Activated gamma-delta T cell treated with Interleukin-2 at 50 U/mL for 16 hours (primary cell): Measurements from ENCODE around the gene GPC4.

Experiments
- DNase-seq: peaks from one replicate; pipeline ENCODE4 v3.0.0-alpha.2; 2020

GPC4 gene

DNA sequence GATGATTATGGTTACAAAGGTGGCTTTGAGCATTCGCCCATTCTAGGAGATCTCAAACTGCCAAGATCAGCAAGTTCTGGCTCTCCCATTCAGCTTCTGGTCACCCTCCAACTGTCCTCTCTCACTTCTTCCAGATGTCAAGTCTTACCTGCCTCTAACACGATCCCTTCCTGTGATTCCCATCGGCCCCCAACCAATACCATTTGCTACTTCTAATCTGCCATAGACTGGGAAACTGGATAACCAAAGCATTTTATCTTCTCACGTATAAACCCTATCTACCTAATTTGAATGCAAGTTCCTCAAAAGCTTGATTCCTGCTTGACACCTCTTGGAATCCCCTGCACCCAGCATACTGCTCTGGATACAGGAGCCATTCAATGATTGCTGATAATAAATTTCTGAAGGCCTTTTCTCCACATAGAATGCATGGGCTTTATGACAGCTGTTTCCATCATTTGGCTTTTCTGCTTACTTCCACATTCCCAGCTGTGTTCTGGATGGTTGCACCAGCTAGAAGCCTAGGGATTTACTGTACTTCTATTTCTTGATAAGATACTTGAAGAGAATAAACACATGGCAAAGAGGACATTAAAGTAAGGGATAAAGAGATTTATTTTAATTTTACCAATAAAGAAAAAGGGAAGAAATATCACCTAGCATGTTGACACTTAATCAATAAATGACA is 9.6 kb downstream of the GPC4 start:
- no peak for DNase-seq

DNA sequence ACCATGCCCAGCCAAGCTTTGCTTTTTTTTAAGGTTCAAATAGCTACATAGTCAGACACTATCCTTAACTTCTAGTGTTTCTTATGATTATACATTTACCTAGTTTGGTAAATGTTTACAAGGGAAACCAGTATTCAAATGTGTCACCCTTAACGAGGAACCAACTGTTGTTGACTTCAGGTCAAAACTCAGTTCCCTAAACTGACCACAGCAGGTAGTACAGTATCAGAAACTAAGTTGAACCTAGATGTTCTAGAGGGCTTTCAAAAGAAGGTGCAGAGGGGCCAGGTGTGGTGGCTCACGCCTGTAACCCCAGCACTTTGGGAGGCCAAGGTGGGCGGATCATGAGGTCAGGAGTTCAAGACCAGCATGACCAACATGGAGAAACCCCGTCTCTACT is 11.3 kb downstream of the GPC4 start:
- DNase-seq = no peak

DNA sequence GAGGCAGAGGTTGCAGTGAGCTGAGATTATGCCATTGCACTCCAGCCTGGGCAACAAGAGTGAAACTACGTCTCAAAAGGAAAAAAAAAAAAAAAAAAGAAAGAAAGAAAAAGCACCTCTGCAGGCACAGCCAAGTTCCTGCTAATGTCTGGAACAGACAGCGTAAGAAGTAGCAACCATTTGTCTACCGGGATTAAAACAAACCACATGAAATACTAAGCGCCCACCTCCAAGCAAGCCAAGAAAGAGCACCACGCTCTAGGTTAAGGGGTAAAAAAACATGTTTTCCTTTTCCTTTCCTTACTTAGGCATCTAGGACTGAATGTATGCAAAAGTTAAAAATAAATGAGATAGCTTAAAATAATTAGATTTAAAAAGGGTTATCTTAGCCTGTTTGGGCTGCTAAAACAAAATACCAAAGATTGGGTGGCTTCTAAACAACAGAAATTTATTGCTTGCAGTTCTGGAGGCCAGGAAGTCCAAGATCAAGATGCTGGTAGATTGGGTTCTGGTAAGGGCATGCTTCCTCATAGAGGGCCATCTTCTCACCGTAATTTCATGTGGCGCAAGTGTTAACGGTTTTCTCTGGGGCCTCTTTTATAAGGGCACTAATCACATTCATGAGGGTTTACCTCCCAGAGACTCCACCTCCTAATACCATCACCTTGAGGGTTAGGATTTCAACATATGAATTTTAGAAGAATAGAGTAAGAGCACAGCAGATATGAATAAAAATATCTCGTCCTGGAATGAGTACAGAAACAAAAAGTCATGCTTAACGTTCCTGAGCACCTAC is 12.3 kb downstream of the GPC4 start:
- no peak for DNase-seq

DNA sequence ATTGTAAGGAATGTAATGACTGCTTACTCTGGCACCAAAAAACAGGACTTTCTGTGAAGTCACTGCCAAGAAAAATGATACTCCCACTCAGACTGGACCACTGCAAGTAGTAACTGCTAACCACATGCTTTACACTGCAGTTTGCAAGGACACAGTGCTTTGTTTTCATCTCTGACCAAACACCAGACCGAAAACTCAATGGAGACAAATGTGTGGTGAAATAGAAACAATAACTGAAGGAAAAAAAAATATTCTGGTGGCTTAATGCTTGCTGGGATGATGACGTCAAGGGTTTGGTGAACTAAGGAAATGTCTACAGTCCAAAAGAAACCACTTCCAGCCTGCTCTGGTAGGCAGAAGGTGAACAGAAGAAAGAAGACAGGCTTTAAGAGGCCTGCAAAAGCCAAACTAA is 13.2 kb downstream of the GPC4 start:
- no peak for DNase-seq

DNA sequence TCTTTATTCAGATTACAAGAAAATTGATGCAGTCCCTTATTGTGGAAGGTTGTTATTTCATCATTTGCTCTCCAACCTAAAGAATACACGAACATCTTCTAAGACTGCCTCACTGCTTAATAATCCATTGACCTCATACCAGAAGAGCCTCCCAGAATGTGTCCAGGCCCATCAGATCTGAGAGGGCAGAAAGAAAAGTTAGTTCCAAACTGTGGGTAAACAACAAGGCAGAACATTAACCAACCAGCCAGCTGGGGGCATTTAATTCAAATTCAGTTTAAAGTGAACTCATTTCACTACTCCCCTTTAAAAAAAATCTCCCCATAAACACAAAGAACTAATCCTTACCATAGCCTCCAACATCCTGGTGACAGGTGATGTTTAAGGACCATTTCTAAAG is 13.8 kb downstream of the GPC4 start:
- DNase-seq = no peak

DNA sequence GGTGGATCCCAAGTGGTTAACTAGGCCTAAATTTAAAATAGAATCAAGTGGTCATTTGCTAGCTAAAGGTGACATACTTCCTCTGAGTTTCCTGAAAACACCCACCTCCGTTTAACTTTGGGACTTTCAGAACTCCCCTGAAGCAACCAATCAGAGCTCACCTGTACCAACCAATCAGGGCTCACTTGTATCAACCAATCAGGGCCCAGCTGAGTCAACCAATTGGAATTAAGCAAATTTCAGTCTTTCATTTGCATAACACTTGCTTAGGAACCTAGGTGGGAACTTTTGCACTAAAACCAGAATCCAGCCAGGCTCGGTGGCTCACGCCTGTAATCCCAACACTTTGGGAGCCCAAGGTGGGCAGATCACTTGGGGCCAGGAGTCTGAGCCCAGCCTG is 15.9 kb downstream of the GPC4 start:
- DNase-seq = no peak

DNA sequence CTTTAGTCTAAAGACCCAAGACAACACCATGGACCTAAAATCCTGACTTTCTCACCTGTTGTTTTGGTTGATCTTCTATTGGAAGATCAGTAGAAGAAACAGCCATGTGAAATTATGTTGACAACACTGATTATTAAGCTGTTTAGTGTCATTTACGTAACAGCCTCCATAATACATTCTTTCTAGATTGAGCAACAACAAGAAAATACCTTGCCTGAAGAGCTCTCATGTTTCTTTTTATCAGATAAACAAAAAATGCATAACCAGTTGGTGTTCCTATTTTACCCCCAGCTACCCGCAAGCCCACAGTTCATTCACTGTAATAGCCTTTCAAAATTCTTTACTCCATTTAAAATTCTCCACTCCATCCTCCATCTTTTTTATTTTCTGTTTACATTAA is 20.5 kb downstream of the GPC4 start:
- DNase-seq = no peak

DNA sequence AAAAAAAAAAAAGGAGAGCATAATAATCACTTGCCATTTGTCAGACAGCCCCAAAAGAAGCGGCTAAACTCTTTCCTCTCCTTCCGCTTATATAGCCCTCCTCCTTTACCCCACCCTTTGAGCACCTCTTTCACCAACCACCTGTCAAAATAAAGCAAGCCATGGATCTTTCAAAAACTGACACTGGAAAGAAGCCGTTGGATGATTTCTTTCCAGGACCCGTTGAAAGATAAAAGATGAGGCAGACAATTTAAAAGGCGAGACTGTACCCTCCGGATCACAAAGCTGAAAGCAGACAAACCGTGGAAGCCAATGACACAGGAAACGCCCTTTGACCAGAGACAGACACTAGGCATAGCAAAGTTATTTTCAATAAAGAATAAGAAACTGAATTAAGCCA is 22.6 kb downstream of the GPC4 start:
- DNase-seq = no peak

DNA sequence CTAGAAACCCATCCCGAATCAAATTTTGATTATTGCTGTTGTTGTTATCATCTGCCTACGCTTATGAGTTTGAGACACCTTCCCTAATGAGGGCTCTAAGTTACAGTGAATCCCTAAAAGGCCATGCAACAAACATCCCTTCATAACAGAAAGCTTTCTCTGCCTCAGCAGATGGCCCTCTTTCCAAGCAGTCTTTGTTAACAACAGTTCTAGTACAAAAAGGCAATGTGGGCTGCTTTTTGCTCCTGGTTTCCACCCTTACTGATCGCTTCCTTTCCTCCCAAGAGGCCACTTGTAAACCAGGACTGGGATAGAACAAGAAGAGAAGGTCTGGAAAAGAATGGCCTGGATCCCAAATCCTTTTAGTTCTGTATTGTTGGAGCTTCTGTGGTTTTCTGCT is 24.2 kb downstream of the GPC4 start:
- no peak for DNase-seq

DNA sequence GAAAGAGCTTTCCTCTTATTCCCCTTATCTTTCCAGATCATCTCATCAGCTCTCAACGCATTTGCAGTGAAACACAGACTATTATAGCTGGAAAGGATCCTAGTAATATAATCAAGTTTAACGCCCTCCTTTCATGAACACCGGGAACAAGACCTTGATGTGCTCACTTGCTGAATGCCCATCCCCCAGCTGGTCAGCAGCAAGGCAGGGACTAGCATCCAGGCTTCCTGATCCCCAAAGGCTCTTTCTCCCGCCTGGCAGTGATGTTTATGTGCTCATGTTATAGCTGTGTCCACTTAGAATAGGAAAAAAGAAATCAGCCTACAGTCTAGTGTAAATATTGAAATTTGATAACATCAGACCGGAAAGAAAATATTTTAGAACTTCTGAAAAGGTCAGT is 24.6 kb downstream of the GPC4 start:
- DNase-seq = no peak

DNA sequence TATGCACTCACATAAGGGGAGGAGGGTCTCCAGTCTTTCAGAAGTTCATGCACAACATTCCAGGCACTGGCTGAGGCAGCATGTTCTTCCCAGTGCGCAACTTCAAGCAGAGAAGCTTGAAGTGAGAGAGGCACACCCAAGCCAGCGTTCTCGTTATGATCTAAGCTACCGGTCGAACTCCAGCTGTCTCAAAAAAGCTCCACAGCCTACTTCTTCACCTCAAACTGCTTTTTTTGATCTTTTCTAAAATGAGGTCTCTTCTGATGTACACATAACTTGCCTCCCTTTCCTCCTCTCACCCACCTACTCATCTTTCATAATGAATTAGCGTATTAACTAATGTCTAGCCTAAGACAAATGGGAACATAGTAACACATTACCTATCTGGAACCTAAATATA is 25.3 kb downstream of the GPC4 start:
- DNase-seq = no peak

DNA sequence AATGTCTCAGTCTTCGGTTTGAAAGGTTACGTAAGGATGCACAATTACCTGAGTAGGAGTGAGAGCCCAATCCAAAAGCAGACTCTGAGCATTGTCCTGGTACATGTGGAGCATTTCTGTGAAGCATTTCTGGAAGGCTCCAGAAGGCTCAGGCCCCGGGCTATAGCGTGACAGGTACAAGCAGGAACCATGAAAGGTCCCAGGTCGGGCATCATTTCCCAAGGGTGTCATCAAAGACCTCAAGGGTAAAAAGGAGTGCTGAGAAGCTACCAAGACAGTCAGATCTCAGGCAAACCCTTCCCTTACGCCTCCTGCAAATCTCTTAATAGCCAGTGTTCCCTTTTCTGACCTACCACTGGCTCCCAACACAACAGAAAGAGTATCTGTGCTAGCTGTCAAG is 30.8 kb downstream of the GPC4 start:
- DNase-seq = no peak

DNA sequence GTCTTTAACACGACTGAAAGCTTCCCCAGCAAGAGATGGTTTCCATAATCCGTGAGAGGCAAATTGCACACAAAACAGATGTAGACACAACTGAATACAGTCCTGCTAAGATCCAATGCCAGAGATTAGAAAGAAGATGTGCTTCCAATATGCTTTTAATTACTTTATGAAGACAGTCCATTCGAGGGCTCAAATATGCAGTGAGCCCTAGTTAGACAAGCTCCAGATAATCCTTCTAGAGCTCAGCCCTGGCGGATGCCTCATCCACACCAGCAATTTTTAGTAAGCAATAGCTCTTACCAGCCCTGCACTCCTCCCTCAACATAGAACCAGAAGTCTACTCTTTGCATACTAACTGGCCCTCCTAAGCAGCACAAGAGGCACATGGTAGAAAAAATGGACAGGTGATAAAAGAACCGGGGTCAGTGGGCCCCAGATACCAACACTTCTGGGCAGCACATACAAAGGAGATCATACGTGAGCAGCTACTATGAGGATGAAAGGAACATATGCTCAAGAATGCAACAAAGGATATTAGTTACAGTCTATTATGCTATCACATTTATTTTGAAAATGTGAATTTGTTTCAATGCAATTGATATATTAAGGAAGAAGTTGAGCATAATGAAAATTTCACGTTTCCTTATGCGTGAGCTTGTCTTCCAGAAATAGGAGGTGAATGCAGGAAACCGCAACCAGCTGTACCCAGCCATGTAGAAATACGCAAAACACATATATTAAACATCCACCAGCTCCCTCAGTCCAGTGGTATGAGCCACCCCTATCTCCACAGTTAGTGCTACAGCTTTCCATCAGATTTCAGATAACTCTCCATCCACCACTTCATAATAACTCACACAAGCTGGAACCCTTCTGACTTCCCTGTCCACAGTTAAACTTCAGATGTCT is 34.3 kb downstream of the GPC4 start:
- no peak for DNase-seq

DNA sequence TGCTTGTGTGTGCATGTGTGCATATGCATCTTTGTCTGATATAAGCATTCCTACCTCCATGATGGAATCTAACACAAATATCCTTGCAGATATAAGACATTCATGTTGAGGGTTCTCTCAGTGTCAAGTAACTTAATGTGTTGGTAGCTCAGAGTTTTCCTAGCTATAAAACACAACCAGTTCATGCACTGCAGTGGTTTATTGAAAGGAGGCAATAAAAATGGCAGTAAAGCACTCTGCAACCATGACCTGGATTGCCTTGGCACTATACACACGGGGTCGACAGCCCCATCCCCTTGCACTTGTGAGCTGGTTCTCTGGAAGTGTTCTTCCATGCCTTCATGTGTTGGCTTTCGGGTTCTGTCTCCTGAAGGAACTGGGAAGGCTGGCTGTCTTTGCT is 38.9 kb downstream of the GPC4 start:
- no peak for DNase-seq

DNA sequence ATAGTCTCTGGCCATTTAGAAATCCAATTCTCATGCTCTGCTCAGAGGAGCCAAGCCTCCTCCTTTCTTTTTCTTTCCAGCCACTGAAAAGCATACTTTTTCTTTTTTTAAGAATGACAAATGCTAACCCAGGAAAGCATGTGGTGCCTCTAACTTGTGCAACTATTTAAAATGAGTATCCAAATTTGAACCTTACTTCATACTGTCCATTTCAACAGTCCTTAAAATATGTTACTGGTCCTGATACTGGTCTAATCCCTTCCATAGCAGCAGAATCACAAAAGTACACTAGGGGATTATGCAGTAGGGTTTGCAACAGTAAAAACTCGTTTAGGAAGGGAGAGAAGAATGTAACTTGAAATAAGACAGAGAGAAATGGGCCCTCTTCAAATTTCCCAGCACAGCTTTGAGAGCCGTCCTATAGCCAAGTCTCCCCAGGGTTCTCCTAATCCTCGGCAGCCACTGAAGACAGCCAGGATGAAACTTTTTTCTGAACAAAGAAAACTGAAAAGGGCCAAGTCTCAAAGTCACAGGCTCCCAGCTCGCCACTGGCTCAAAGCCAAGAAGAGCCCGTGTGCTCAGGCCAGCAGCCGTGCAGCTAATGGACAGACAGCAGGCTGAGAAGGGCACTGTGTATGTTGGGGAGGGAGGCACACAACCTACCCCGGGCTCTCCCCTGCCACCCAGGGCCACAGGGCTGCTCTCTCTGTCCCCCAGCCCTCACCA is 39.5 kb downstream of the GPC4 start:
- DNase-seq = no peak

DNA sequence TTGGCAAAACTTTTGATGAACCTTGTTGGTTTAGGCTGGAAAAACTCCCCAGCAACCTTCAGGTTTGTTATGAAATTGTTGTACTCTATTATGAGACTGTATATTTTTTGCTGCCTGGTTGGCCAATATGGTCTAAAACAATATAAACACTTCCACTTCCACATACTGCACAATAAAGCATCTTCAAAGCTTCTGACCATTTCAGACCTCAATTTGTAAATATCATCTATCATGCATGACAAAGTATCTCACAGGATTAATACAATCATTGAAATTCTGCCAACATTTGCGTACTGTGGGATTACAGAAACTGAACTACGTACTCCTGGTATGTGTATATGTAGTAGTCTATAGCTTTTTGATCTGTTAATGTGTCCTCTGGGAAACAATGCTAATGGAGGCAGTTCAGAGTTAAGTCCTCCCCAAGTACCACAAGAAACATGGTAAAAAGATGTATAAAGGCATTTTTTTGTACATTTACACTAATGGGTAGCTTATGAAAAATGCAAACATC is 40.4 kb downstream of the GPC4 start:
- no peak for DNase-seq

DNA sequence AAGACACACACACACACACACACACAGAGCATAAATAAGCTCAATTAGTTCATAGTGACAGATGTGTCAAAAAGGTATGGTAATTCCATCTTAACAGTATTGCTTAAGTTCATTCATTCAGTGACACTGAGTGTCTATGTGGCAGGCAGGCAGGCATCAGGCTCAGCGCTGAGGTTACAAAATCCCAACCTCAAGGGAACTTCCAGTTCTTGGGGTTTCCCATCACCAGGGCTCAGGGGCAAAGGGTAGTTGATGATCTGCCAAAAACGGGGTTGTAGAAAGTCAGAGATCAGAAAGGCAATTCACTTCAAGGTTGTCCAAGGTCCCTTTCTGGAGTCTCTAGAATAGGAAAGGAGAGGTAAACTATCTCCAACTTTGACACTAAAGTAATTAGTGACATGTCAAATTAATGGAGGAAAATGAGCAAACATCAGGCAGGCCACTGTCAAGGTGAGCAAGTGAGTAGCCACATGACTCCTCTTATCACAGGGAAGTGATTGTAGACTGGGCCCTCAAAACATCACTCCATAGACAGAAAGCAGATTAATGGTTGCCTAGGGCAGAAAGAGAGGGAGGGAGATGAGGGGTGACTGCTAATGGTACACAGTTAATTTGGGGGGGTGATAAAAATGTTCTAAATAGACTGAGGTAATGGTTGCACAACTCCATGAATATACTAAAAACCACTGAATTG is 41.8 kb downstream of the GPC4 start:
- DNase-seq = no peak

DNA sequence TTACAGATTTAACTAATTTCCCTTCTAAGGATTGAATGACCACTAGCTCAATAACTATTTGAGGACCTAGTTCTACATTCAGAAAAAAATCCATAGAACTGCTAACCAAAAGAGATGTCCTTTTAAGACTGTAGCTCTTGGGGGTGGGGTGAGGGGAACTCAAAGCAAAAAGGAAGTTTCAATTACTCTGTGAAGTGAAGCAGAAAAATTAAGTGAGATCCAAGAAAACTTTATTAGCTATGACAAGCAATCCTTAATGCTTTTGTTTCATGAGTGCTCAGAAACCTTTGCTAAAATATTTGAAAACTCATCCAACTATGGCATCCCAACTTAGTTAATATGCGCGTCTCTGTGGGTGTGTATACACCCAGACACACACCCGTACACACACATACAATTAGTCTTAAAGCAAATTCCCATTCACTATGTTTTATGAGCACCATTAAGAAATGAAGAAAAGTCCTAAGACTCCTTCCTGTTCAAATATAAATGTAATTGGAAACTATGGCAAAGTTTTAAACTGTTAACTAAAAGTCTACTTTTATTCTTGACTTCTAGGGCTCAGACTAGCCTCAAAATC is 44.5 kb downstream of the GPC4 start:
- DNase-seq = no peak

DNA sequence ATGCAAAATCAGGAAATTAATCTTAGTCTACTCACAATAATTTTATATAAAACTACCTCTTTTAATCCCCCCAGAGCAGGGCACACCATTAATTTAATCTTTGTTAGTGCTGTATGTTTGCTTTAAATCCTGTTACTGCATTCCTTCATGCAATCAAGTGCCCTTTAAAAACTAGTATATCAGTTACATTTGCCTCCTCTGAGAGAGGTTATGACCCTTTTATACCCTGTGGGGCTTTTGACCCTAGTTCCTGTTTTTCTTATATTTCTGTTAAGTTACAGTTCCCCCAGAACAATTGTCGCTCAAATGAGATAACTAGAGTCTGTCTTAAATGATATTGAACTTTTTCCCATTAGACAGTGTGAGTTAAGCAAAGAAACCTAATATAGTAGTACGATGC is 46.2 kb downstream of the GPC4 start:
- DNase-seq = no peak

DNA sequence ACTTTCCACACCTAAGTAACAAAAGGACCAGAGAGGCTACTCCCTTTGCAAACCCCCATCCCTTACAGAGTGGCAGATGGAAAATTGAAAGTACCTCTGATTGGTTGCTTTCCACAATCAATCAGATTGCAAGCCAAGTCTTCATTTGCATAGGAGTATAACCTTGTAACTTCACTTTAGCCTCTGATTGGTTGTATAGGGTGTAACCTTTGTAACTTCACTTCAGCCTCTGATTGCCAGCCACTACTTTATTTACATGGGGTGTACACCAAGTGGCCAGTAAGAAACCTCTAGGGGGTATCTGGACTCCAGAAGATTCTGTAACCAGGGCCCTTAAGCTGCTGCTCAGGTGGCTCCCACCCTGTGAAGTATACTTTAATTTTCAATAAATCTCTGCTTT is 48.6 kb downstream of the GPC4 start:
- DNase-seq = no peak

DNA sequence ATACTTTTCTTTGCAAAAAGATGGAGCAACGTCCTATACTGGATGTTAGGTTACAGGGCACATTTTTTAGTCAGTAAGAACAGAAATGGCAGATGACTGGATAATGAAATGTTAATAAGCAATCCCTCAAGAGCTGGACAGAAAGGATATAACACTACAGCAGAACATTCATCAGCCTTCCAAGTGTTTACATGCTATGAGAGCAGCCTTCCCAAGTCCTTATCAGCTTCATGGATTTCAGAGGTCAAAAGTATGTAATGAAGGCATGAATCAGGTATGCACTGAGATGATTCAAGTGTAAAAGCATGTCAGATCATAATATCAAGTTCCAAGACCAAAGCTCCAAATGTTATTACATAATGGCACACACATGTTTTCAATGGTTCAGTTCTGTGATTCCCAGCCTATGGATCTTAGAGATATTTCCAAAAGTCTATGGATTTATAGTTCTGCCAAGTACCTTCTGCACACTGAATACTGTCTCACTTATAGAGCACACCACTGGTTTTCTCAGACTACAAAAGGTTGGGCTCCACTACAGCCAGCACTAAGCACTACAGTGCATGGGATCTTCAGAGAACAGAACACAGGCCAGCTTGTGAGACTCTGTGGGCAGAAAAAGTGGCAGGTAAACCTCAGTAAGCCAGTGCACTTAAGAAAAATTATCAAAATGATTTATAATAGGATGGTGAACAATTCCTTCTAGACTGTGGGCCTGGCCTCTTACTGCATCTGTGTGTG is 49.2 kb downstream of the GPC4 start:
- DNase-seq = no peak
